Fibroblast of lung (primary cell): ENCODE data around the gene TTYH2. TPM values are rescaled to one million over a fixed set of nuclear protein-coding genes. Genes with fewer than 3 reads are reported as not detected.

Experiments
- DNase-seq, 2 donors: peaks; one replicate each; pipeline versions ENCODE4 v3.0.0 to v3.0.0-alpha.2; 2010; ENCODE audit warnings: low read depth in 2 of 2
- H2AFZ ChIP-seq: 2 replicates; pipeline ENCODE4 v1.5.1; 2012; ENCODE audit warnings: low read length, control low read depth, inconsistent platforms
- H3K27ac ChIP-seq: 2 replicates; pipeline ENCODE4 v1.5.1; 2011; ENCODE audit warnings: low read length, control low read depth; ENCODE audit not compliant: insufficient read depth
- H3K27me3 ChIP-seq: 2 replicates; pipeline ENCODE4 v1.5.1; 2011; ENCODE audit warnings: mild to moderate bottlenecking, low read length; ENCODE audit not compliant: control insufficient read depth, insufficient read depth
- H3K36me3 ChIP-seq: 2 replicates; pipeline ENCODE4 v1.5.1; 2011; ENCODE audit warnings: low read length; ENCODE audit not compliant: control insufficient read depth, insufficient read depth
- H3K4me1 ChIP-seq: 2 replicates; pipeline ENCODE4 v1.5.1; 2011; ENCODE audit warnings: low read length; ENCODE audit not compliant: control insufficient read depth, insufficient read depth; ENCODE audit errors: extremely low read depth
- H3K4me2 ChIP-seq: 2 replicates; pipeline ENCODE4 v1.5.1; 2011; ENCODE audit warnings: low read length, control low read depth; ENCODE audit not compliant: insufficient read depth; ENCODE audit errors: extremely low read depth
- H3K4me3 ChIP-seq, 4 experiments: fragments of 200-600 bp in 1 of 4; sonication (generic) in 1 of 4; replicated peaks in 1 of 4; 2 replicates each; pipeline ENCODE4 v1.5.1; 2011 to 2016; ENCODE audit warnings: low read length in 4 of 4, low read depth in 3 of 4, mild to moderate bottlenecking in 3 of 4, control low read depth in 2 of 4, inconsistent platforms in 1 of 4, mixed read lengths in 1 of 4; ENCODE audit not compliant: insufficient read depth in 1 of 4; ENCODE audit errors: control extremely low read depth in 1 of 4
- H3K79me2 ChIP-seq: 2 replicates; pipeline ENCODE4 v1.5.1; 2012; ENCODE audit warnings: mild to moderate bottlenecking, low read length, inconsistent platforms; ENCODE audit not compliant: control insufficient read depth, insufficient read depth
- H3K9ac ChIP-seq: 2 replicates; pipeline ENCODE4 v1.5.1; 2011; ENCODE audit warnings: mild to moderate bottlenecking, low read length, control low read depth; ENCODE audit not compliant: insufficient read depth
- H3K9me3 ChIP-seq: 2 replicates; pipeline ENCODE4 v1.5.1; 2012; ENCODE audit warnings: low read depth, low read length; ENCODE audit not compliant: control insufficient read depth, insufficient read depth
- H4K20me1 ChIP-seq: 2 replicates; pipeline ENCODE4 v1.5.1; 2011; ENCODE audit warnings: low read length; ENCODE audit not compliant: control insufficient read depth, insufficient read depth; ENCODE audit errors: extremely low read depth
- EZH2 ChIP-seq: IDR thresholded peaks from 2 replicates; pipeline ENCODE4 v1.5.1; 2012; ENCODE audit warnings: low read length, control low read depth, mild to moderate bottlenecking; ENCODE audit errors: missing control alignments
- polyA plus RNA-seq, 2 donors: library from polyadenylated mRNA; depleted of rRNA in 1 of 2; stranded (reverse) in 1 of 2; unstranded in 1 of 2; fragments of >200 nt; gene quantifications; 2 replicates each; pipeline ENCODE4 v1.2.1, GENCODE V29; 2011 to 2012; ENCODE audit warnings: missing spikeins in 1 of 2
- total RNA-seq: library from RNA; depleted of rRNA; stranded (reverse); fragments of >200 nt; gene quantifications from 2 replicates; pipeline ENCODE4 v1.2.1, GENCODE V29; 2014
- TF ChIP-seq, protein P1 (sequence below), 2 donors: IDR thresholded peaks in 1 of 2; conservative IDR thresholded peaks in 1 of 2; 1 replicate in 1 of 2; 2 replicates in 1 of 2; pipeline ENCODE4 v1.5.1; 2011 to 2012; ENCODE audit warnings: low read length in 2 of 2, control low read depth in 1 of 2, inconsistent platforms in 1 of 2, low read depth in 1 of 2, mild to moderate bottlenecking in 1 of 2

Gene TTYH2
- total and polyA plus RNA-seq, 2 donors (not counting 1 experiment from before 2014, with no cell fraction given), result 0.99 to 1.2 TPM

DNA sequence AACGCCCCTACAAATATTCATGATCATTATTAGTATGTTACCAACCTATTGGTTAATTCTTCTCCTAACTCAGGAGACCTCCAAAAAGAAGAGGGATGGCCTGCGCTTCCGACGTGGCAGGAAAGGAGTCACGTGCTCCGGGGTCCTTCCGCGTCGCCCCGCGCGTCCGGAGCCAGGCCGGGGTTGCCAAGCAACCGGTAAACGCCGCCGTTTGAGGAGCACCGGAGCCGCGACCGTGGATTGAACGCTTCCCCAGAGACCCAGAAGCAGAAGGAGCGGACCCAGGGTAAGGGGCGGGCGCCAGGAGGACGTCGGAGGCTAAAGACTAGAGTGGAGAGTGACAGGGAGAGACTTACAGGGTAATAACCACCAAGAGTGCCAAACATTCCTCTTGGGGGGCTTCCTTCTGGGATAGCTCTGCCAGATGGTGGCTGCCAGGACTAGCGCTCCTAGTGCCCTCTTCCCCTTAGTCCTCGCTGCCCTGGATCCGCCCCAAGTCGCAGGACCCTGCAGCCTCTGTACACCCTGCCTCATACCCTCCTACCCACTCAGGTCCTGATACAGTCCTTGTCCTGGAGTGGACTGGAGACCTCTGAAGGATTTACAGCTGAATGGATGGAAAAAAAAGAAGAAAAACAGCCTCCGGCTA lies 60.8 kb downstream of the TTYH2 start, which contains the start of gene DNAI2:
Gene DNAI2 (plus strand): TSS at position 175 of the 649 bp plus-strand sequence. CDS start 7,584 bp downstream, outside the sequence.
- no peaks in the 10 kb centered on the region for H4K20me1 ChIP-seq
- H2AFZ ChIP-seq, result no peak within 1 kb of the TSS
- no peak within 1 kb of the TSS for H3K4me2 ChIP-seq
- H3K4me3 ChIP-seq, result no peak within 1 kb of the TSS
- no peaks in the 10 kb centered on the region for H3K27me3 ChIP-seq
- TF ChIP-seq, protein P1, sequence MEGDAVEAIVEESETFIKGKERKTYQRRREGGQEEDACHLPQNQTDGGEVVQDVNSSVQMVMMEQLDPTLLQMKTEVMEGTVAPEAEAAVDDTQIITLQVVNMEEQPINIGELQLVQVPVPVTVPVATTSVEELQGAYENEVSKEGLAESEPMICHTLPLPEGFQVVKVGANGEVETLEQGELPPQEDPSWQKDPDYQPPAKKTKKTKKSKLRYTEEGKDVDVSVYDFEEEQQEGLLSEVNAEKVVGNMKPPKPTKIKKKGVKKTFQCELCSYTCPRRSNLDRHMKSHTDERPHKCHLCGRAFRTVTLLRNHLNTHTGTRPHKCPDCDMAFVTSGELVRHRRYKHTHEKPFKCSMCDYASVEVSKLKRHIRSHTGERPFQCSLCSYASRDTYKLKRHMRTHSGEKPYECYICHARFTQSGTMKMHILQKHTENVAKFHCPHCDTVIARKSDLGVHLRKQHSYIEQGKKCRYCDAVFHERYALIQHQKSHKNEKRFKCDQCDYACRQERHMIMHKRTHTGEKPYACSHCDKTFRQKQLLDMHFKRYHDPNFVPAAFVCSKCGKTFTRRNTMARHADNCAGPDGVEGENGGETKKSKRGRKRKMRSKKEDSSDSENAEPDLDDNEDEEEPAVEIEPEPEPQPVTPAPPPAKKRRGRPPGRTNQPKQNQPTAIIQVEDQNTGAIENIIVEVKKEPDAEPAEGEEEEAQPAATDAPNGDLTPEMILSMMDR (conservative IDR thresholded peaks at IDR 0.05 in 1 of 2, IDR thresholded peaks at IDR 0.05 in 1 of 2; ENCODE audit: low read depth in 1 of 2, low read length in 2 of 2), result no peak
- TF ChIP-seq EZH2, result no peak
- H3K36me3 ChIP-seq, result no peaks in the 10 kb centered on the region
- no peaks in the 10 kb centered on the region for H3K79me2 ChIP-seq
- H3K27ac ChIP-seq, result no peak within 1 kb of the TSS
- H3K9me3 ChIP-seq, result no peaks in the 10 kb centered on the region
- H3K9ac ChIP-seq, result no peak within 1 kb of the TSS
- no peaks in the 10 kb centered on the region for H3K4me1 ChIP-seq
- no peak for DNase-seq

DNA sequence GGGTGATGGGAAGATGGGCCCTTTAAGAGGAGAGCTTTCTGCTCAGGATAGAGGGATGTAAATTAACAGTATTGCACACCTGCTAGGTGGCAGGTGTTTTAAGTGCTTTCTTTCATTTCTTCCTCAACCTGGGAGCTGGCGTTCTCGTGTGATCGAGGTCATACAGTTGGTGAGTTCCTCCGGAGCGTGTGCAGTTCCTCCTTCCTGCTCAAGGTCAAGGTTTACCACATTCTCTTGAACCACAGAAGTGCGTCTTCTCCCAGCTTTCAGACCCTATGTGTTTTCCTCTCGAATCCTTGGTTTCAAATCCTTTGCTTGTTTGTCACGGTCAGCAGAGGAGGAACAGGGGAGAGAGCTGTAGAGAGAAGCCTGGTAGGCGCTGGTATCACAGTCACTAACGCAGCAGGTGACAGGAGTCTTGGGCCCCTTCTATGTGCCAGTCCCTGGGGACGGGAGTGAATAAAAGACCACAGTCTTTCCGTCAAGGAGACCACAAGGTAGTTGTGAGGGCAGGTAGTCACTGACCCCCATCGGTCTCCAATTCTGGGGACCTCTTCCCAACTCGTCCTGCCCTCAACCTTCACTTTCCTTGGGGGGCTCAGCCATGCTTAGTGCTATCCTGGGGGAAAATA lies 61.5 kb downstream of the TTYH2 start:
- TF ChIP-seq, protein P1 (conservative IDR thresholded peaks at IDR 0.05 in 1 of 2, IDR thresholded peaks at IDR 0.05 in 1 of 2; ENCODE audit: low read depth in 1 of 2, low read length in 2 of 2), result peak in 1 of 2 donors; percentile 4
- TF ChIP-seq EZH2, result no peak

DNA sequence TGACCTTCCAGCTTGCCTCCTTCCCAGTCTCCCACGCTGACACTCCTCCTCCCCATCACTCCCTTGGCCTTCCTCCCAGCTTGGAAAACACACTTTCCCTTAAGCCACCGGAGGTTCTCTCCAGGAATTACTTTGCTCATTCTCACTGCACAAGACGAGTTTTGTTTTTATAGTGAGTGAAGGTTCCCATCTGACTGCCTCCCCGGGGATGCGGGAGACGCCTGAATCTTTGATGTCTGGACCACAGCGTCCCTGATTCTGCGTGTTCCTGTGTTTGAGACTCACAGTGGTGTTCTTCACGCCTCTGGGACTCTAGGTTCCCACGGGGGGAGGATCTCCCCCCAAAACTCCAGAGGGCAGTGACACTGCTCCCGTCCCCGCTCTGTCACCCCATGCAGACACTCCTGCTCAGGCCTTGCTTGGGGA lies 62.7 kb downstream of the TTYH2 start:
- TF ChIP-seq, protein P1 (conservative IDR thresholded peaks at IDR 0.05 in 1 of 2, IDR thresholded peaks at IDR 0.05 in 1 of 2; ENCODE audit: low read depth in 1 of 2, low read length in 2 of 2), result no peak
- no peak for TF ChIP-seq EZH2
- peak in 1 of 2 donors; percentile 71 for DNase-seq
- Histone ChIP-seq H3K9me3 (no peaks in the 10 kb centered on the region), H3K4me3 (no peak overlapping the region), H3K4me2 (no peak overlapping the region), H3K9ac (no peak overlapping the region), H3K27ac (no peak overlapping the region), H3K36me3 (no peaks in the 10 kb centered on the region), H2AFZ (no peak overlapping the region), H3K27me3 (no peaks in the 10 kb centered on the region), H3K79me2 (no peaks in the 10 kb centered on the region), H3K4me1 (no peaks in the 10 kb centered on the region), H4K20me1 (no peaks in the 10 kb centered on the region)

More for the DNA sequence above, 61.5 kb downstream of the TTYH2 start:
- no peaks in the 10 kb centered on the region for H3K9me3 ChIP-seq
- H3K4me1 ChIP-seq, result no peaks in the 10 kb centered on the region
- no peaks in the 10 kb centered on the region for H3K79me2 ChIP-seq
- H3K9ac ChIP-seq, result no peak overlapping the region
- no peak overlapping the region for H3K27ac ChIP-seq
- H3K27me3 ChIP-seq, result no peaks in the 10 kb centered on the region
- no peak overlapping the region for H3K4me2 ChIP-seq
- no peaks in the 10 kb centered on the region for H3K36me3 ChIP-seq
- no peaks in the 10 kb centered on the region for H4K20me1 ChIP-seq
- DNase-seq, result no peak
- no peak overlapping the region for H3K4me3 ChIP-seq
- no peak overlapping the region for H2AFZ ChIP-seq
